Measurements from ENCODE around the gene DAZ1.
"Not testable (repeated sequence)": the region's sequence is repeated elsewhere in the genome, so short reads cannot be mapped to it uniquely, and the experiment has no call there.

DNA sequence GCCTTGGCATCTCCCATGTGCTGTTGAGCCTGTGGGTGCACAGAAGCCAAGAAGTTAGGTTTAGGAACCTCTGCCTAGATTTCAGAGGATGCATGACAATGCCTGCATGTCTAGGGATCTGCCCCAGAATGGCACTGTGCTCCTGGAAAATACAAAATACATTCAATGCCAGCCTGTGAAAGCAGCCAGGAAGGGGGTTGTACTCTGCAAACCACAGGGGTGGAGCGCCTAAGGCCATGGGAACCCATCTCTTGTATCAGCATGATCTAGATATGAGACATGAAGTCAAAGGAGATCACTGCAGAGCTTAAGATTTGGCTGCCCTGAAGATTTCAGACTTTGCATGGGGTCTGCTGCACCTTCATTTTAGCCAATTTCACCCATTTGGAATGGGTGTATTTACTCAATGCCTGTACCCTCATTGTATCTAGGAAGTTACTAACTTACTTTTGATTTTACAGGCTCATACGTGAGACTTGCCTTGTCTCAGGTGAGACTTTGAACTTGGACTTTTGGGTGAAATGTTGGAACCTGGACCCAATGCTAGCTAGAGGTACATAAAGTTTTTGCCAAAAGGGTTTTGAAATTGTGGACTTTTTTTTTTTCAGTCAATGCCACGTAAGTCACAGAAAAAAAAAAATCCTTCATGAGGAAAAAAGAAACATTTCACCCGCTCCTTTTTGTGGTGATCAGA is 11.1 kb upstream of the DAZ1 start:
- TF ChIP-seq, protein P1, sequence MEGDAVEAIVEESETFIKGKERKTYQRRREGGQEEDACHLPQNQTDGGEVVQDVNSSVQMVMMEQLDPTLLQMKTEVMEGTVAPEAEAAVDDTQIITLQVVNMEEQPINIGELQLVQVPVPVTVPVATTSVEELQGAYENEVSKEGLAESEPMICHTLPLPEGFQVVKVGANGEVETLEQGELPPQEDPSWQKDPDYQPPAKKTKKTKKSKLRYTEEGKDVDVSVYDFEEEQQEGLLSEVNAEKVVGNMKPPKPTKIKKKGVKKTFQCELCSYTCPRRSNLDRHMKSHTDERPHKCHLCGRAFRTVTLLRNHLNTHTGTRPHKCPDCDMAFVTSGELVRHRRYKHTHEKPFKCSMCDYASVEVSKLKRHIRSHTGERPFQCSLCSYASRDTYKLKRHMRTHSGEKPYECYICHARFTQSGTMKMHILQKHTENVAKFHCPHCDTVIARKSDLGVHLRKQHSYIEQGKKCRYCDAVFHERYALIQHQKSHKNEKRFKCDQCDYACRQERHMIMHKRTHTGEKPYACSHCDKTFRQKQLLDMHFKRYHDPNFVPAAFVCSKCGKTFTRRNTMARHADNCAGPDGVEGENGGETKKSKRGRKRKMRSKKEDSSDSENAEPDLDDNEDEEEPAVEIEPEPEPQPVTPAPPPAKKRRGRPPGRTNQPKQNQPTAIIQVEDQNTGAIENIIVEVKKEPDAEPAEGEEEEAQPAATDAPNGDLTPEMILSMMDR (IDR thresholded peaks at IDR 0.05): not testable (repeated sequence)
- not testable (repeated sequence) for TF ChIP-seq POLR2A (IDR thresholded peaks at IDR 0.05)

Measured in Peyer's patch (tissue), 4 donors.